HG03095 (cell line): ENCODE measurements around the gene SRD5A1.

Source experiments
- ATAC-seq: cut with Tn5 transposase; IDR thresholded peaks from one replicate; pipeline ENCODE4 v1.9.1; 2021; ENCODE audit warnings: moderate library complexity; ENCODE audit not compliant: unreplicated experiment

Gene SRD5A1

DNA sequence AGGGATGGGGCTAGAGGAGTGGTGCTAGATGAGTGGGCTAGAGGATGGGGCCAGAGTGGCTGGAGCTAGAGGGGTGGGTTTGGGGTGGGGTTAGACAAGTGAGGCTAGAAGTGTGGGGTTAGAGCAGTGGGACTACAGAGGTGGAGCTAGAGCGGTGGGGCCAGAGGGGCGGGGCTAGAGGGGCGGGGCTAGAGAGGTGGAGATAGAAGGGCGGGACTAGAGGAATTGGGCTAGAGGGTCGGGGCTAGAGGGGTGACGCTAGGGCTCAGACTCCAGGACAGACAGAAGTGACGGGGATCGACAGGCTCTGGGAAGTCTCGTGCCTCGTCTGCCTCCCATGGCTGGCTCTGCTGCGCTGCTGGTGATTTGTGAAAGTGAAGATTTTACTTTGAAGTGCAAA, 49.0 kb downstream of the SRD5A1 start:
- no peak for ATAC-seq

DNA sequence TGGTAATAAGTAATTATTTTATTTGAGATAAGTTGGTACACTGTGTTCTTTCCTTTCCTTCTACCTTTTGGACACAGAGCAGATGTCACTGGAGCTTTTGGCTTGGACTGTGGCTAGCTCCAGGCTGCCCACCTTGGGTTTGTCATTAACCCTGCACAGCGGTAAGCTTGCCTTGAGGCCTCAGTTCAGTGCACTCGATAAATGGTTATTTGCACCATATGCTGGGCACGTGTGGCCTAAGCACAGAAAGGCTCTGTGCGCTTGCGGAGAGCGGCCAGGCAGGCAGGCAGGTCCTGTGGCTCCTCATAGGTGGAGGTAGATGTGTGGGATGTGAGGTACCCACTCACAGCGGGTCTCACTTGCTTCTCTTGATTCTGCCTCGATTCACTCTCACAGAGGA, 50.0 kb downstream of the SRD5A1 start:
- ATAC-seq: no peak

GRCh38 chr5:6684075-6684474, 50.8 kb downstream of the SRD5A1 start:
- ATAC-seq: no peak

DNA sequence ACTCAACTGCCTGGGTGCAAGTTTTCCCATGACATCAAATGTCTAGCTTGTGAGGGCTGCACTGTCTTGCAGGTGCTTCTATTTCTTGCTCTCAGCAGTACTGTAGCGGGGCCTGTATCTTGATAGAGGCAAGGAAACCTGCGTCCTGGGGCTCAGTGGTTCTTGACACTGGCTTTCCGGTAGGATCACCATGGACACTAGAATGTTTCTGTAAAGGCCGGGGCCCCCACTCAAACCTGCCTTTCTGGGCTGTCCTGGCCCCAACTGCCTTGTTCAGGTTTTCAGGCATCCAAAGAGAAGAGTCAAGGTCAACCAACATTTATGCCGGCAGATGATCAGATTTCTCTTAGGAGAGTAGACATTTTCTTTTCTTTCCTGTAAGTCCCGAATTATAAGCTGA, 53.3 kb downstream of the SRD5A1 start:
- ATAC-seq: no peak

DNA sequence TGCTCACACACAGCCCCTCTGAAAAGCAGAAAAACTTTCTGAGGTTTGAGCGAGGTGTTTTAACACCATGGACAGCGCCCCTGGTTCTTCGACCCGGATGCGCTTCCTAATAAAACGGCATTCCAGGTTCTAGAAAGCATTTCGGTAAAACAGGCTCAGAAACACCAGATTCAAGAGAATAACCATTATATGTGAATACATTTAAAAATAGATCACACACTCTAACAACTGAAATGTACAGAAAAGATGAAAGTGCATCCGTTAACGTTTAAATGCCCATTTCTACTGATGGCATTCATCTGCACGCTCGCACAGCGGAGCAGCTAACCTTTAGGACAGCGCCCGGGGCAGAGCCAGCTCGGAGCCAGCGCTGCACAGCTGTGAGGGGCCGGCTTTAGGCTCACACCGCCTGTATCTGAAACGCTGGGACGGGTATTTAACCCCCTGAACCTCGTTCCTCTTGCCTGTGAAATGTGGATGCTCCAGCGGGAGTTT, 53.7 kb downstream of the SRD5A1 start:
- no peak for ATAC-seq

DNA sequence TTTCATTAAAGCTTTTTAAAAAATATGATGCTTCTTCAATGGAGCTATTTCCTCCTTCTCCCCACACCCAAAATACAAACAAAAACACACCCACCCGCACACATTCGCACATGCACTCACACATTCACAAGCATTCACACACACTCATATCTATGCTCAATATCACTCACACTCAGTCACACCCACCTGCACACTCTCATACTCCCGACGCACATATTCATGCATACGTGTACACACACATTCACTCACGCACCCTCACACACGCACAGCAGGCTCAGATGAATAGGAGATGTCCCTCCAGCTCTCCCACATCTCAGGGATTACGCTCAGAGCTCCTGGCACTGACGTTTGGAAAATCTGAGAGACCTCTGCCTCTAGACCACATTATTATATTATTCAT, 54.3 kb downstream of the SRD5A1 start:
- ATAC-seq: no peak

DNA sequence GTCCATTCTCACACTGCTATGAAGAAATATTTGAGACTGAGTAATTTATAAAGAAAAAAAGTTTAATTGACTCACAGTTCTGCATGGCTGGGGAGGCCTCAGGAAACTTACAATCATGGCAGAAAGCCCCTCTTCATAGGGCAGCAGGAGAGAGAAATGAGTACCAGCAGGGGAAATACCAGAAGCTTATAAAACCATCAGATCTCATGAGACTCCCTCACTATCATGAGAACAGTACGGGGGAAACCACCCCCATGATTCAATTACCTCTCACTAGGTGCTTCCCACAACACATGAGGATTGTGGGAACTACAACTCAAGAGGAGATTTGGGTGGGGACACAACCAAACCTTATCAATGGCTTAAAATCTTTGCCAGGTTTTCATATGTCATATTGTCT, 59.7 kb downstream of the SRD5A1 start:
- no peak for ATAC-seq

GRCh38 chr5:6698696-6699095, 65.5 kb downstream of the SRD5A1 start:
- no peak for ATAC-seq

DNA sequence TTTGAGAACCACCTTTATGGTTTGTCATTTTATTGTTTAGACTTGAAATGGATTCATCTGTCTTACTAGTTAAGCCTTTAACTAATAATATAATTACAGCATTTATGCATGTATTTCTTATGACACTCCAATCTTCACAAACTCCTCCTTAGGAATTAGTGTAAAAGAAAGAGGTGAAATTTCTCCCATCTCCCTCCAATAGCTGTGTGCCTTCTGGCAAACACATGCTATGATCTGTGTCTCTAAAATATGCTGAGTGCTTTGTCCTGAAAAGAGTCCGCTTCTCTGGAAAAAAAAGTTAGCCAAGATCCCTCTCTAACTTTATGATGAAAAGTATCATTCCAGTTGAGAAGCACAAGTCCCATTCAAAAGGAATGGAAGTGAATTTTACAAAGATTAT, 66.1 kb downstream of the SRD5A1 start:
- no peak for ATAC-seq

DNA sequence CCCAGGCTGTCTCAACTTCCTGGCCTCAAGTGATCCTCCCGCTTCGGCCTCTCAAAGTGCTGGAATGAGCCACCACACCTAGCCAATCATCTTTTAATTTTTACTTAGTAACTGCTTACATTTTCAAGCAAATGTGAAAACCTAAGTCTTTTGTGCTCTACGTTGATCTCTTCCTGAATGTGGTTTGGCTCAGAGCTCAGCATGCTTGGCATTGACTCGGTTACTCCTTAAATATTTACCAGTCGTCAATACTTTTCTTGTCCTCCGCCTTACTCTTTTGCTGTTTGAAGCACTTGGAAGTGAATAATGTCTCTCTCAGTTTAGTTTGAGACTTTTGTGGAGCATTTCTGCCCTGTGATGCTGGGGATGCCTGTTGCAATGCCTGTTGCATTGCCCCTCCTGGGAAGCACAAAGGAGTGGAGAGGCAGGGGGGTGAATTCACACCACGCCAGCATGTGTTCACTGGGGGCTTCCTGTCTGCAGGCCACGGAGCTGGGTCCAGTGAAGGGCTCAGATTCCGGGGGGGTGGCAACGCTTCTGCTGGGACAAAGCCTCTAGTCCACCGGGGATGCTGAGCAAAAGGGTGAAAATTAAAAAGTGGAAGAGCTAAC, 66.9 kb downstream of the SRD5A1 start:
- no peak for ATAC-seq

DNA sequence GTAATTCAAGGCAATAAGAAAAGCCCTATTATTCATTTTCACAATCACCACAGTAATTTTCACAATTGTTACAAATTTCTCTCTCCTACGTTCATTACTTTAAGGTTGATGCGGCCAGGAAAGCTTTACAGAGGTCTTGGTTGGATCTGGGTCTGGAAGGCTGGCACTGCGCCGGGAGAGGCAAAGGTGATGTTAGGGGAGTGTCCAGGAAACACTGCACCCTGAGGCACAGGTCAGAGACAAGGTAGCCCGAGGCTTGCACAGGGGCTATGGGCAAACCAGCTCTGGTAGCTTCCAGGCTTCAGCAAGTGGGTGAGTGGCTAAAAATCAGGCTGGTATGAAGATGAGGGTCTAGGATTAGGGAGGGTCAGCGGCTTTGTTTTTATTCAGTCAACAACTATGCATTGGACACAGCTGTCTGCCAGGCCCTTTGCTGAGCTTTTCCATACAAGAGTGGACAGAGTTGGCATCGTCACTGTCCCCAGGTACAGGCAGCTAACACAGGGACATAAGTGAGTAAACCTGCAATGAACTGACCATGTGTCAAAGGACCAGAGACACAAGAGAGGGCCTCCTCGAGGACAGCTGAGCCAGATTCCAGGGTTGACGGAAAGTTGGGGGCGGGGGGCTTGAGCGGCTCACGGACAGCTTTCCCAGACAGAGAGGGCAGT, 67.6 kb downstream of the SRD5A1 start:
- no peak for ATAC-seq

DNA sequence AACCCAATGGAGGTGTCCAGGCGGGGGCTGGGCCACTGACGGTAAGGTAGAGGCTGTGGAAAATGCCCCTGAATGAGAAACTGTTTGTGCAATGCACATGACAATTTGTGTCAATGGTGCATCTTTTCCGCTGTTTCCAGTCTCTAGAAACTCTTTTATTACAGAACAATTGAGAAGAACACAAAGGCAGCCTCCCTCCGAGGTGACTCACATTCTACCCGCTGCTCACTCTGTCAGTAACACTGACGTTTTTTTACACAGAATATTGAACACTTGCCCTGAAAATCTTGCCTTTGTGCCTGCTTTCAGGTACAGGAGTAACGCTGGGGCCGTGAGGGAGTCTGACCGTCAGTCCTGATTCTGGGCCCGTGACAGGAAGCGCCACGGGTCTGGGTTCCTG, 68.3 kb downstream of the SRD5A1 start:
- ATAC-seq: no peak

DNA sequence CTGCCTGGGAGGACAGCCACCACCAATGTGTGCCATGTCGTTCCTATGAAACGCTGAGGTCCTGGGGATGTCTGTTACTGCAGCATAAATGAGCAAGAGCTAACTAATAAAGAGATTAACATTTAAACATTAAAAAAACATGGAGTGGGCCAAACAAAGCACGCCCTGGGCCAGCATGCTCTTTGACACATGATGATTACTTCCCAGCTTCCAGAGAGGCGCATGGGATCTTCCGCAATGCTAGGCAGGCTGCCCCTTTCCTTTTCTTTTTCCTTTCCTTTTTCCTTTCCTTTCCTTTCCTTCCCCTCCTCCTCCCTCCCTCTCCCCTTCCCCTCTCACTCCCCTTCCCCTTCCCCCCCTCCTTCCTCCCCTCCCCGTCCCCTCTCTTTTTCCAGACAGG, 69.4 kb downstream of the SRD5A1 start:
- ATAC-seq: no peak

DNA sequence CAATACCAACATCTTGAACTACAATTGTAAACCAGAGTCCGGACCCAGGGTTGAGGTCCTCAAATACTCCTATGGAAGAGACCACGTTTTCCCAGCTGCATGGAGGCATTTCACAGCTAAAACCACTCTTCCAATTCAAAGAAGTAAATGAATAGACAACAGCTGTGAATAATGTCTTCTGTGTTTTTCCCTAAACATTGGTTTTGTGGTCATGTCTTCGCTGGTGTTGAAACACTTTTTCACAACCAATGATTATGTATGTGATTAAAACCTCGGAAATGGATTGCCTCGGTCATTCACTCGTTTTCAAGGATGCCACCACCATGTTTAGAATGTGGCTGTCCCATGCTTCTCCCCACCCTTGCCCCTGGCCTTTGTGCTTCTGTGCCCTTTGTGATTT, 70.6 kb downstream of the SRD5A1 start:
- no peak for ATAC-seq

- ATAC-seq: no peak
These were observed 71.2 kb downstream of the SRD5A1 start for GRCh38 chr5:6704361-6704851.

GRCh38 chr5:6705088-6705487, 71.8 kb downstream of the SRD5A1 start:
- ATAC-seq: peak; percentile 62

- ATAC-seq: no peak
These were observed 72.7 kb downstream of the SRD5A1 start for GRCh38 chr5:6705959-6706358.

DNA sequence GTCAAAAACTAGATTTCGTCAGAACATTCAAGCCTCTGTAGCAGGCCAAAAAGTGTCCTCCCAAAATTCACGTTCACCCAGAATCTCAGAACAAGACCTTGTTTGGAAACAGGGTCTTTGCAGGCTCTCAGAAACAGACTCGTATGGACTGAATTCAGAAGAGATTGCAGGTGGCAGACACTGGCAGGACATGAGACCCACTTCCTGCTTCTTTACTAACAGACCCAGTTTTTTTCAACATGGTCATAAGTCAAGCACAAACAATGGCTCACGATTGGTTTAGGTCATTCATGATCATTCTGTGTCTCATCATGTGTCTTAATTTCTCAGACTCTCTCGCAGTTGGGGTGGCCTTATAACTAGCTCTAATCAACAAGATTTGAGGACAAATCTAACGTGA, 74.6 kb downstream of the SRD5A1 start:
- no peak for ATAC-seq

GRCh38 chr5:6708814-6709213, 75.6 kb downstream of the SRD5A1 start:
- ATAC-seq: no peak

GRCh38 chr5:6710070-6710469, 76.8 kb downstream of the SRD5A1 start:
- no peak for ATAC-seq

DNA sequence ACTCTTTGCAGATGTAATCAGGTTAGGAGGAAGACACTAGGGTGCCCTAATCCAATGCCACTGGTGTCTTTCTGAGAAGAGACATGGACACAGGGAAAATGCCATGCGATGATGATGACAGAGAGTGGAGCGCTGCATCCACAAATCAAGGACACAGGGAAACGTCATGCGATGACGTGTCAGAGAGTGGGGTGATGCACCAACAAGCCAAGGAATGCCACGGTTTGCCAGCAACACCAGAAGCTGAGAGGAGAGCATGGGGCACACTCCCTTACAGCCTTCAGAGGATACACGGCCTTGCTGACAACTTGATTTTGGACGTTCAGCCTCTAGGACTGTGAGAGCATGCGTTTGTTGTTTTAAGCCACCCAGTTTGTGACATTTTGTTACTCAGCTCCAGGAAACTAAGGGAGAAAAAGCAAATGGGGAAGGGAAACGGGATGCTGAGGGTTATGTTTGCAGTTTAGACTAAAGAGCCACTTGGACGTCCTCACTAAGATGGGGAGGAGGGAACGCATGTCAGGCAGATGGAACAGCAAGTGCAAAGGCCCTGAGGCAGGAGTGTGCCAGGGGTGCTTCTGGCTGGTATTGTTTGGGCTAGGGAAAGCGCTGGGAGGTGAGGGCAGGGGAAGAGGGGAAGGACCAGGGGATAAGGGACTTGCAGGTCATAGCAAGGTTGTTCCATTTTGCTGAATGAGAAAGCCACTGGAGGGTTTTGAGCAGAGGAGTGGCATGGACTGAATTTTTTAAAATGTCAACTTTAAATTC, 77.5 kb downstream of the SRD5A1 start:
- ATAC-seq: no peak
